Hematopoietic multipotent progenitor cell treated with erythropoietin and hydrocortisone succinate and interleukin-3 and kit ligand, for 17 days (in vitro differentiated cells): Measurements from ENCODE around the gene TOM1L2.
"Not testable (repeated sequence)": the region's sequence is repeated elsewhere in the genome, so short reads cannot be mapped to it uniquely, and the experiment has no call there.

Experiments used
- DNase-seq: peaks from one replicate; pipeline ENCODE4 v3.0.0-alpha.2; 2015; ENCODE audit warnings: low spot score

Gene TOM1L2

DNA sequence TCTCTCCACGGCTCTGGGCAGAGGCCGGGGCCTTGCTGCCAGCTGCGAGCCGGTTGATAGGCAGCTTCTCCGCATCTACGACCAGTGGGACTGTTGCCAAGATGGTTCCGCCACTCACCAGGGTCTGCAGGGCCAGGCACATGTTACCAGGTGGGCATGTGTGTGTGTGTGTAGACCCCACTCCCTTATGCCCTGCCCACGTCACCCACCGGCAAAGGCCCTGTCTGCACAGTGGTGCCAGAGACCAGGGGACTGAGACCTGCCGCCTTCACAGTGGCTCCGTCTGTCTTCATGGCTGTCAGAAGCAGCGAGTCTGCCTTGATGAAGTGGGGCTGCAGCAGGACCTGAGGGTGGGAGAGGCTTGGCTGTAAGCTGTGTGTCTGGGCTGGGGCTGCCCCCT, 153.1 kb downstream of the TOM1L2 start:
- no peak for DNase-seq

GRCh38 chr17:17818088-17818526, 154.1 kb downstream of the TOM1L2 start:
- peak; percentile 29 for DNase-seq

- DNase-seq = no peak
Measured at GRCh38 chr17:17817552-17817947, 154.7 kb downstream of the TOM1L2 start.

GRCh38 chr17:17816831-17817551, 155.2 kb downstream of the TOM1L2 start:
- DNase-seq = no peak

GRCh38 chr17:17816240-17816814, 155.9 kb downstream of the TOM1L2 start:
- DNase-seq = no peak

DNA sequence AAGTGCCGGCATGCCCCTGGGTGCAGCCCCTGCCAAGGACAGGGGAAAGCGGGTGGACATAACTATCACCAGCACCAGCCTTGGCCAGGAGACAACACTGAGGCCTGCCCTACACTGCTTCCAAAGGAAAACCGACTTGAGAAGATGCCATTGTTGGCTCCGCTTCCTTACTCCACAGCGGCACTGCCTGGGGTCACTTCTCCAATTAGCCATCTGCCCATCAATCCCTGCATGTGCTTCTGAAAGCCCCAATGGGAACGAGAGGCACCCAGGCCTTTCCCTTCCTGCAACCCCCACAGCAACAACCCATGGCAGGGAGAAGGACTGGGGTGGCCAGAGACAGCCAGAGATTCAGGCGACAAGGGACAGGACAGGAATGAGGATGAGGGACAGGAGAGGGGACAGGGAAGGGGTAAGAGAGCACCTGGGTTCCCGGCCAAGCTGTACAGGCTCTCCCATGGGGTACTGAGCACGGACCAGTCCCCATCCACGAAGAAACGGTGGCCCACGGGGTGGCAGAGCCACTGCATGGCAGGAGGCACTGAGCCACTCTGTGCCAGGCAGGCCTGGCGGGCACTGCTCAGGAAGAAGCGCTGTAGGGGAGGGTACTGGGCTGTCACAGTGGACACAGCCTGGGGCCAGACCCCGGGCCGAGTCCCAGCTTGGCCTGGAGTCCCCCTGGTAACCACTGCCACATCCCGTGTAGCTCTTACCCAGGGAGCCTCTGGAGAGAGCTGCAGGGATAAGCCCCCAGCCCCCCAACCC, 156.6 kb downstream of the TOM1L2 start:
- DNase-seq = no peak

- no peak for DNase-seq
Measured at GRCh38 chr17:17815062-17815406, 157.2 kb downstream of the TOM1L2 start.

DNA sequence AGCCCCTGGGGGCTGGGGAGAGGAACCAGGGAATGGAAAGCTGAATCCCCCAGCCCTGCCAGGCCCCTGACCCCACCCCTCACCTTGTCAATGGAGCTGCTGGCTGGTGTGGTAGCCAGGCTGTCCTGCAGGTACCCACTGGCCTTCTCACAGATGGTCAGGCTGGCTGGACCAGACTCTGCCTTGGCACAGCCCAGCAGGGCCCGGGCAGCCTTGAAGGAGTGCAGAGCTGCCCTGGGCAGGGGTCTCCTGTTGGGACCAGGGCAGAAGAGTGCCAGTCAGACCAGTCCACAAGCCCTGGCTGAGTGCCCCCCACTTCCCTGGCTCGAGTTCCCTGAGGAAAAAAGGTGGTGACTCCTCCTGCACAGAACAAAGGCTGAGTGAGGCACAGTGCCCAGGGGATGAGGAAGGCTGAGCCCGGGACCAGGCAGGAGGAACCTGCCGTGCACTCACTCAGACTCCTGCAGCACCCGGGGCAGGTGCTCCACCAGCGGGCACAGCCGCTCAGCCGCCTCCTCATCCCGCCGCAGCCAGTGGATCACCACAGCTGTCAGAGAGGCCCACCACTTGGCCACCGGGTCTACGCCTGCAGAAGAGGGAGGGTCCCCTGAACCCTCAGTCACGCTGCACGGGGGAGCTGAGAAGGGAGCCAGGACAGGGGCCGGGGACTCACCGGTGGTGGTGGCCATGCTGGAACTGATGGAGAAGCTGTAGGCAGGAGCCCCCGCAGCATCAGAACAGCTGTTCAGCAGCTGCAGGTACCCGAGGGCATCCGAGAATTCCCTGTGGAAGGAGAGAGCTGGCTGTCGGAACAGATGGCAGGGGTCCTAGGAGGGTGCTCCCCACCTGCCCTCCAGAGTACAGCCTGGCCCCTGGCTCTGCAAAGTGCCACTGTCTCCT, 157.8 kb downstream of the TOM1L2 start:
- DNase-seq = no peak

GRCh38 chr17:17813725-17814095, 158.5 kb downstream of the TOM1L2 start:
- no peak for DNase-seq

- no peak for DNase-seq
Measured at GRCh38 chr17:17813055-17813724, 159.0 kb downstream of the TOM1L2 start.

DNA sequence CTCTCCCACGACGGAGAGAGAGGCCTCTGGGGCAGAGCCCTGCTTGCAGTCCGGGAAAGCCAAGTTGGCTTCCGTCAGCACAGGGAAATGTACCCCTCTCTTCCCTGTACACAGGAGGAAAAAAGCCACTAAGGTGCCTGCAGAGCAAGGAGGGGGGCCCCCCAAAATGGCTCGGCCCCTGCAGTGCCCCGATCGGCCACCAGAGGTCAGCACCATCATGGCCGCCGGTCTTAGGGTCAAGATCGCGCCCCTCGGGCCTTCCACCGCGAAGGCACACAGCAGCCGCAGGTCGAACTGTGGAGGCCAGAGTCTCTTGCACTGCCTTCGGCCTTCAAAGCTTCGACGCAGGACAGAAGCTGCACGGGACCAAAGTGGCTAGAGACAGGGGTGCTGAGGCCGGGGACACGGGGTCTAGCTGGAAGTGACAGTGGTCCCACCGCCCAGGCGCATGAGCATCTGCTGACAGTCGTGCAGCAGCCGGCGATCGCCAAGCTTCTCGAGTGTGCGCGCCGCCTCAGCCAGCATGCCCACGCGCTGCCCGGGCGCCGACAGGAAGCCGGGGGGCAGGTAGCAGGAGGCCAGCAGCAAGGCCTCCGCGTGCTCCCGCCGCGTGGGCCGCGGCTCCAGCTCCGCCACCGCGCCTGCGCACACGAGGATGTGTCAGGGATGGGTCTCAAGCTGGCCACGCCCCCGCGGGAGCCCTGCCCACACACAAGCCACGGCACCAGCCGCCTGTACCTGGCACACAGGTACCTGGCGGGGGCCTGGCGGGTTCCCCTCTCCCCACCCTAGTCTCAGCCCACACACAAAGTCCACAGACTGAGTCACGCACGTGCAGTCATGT, 159.8 kb downstream of the TOM1L2 start:
- peak; percentile 79 for DNase-seq

- DNase-seq = no peak
Measured at GRCh38 chr17:17811381-17812210, 160.6 kb downstream of the TOM1L2 start.

- no peak for DNase-seq
Measured at GRCh38 chr17:17810895-17811248, 161.3 kb downstream of the TOM1L2 start.

DNA sequence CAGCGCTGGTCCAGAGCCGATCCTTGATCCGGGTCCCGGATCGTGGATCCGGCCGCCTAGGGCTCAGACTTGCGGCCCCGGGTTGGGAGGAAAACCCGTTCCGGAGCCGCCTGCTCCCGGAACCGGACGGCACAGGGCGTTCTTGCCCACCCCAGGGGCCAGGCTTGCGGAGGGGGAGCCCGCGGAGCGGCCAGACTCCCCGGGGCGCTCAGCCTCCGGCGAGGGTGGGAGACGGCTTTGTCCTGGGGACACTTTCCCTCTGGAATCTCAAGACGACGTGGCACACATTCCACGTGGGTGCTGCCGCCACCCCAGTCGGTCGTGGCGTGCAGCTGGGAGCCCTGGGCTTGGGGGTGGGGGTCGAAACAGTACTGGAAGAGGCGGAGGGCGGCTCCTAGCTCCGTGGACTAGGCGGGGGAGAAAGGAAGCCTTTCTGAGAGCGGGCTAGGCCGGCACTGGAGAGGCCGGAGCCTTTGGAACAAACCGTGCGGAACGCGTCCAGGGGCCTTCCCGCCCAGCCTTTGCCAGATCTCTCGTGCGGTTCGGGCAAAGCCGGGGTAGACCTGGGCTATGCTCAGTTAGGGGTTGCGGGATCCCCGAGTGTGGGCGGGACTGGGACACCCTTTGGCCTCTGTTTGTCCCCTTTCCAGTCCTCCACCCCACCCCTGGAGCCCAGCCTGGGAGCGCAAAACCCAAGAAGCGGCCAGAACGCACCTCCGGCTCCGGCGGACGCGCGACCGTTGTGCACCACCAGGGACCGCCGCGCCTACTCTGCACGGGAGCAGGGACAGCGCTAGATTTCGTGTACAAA, 161.9 kb downstream of the TOM1L2 start:
- no peak for DNase-seq

- DNase-seq = no peak
Measured at GRCh38 chr17:17809531-17810083, 162.6 kb downstream of the TOM1L2 start.

DNA sequence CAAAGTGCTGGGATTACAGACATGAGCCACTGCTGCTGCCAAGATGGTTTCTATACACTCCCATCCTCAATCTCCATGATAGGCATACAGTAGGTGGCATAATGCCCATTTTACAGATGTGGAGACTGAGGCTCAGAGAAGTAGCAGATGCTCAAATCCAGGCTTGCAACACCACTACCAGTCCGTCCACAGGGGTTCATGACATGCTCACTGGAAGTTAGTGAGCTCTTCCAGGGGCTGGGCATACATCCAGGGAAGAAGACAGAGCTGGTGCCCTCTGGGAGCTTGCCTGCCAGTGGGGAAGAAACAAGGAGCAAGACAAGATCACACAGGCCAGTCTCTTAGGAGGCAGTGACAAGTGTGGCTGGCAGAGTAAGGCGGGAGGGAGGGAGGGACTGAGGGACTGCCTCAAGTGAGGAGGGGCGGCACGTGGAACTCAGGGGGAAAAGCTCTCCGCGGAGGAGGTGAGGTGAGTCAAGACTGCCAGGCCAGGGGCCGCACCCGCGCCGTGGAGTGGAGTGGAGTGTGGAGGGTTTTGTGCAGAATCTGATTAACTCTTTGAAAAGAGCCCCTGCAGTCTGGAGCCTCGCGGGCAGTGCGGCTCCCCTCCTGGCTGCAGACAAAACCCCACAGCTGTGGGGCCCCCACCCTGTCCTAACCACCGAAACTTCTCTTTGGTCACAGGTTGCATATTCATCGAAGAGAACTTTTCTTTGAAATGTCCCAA, 163.3 kb downstream of the TOM1L2 start:
- no peak for DNase-seq

- DNase-seq = not testable (repeated sequence)
Measured at GRCh38 chr17:17808200-17808599, 164.0 kb downstream of the TOM1L2 start.

- DNase-seq = no peak
Measured at GRCh38 chr17:17807440-17807839, 164.8 kb downstream of the TOM1L2 start.
